Measurements from ENCODE around the gene ACAP2.

ACAP2 gene

GRCh38 chr3:195259475-195260279, 183.1 kb downstream of the ACAP2 start:
- DNase-seq (ENCODE audit: low spot score) = peak; percentile 99

GRCh38 chr3:195259154-195259474, 183.7 kb downstream of the ACAP2 start:
- no peak for DNase-seq (ENCODE audit: low spot score)

- no peak for DNase-seq (ENCODE audit: low spot score)
Observed at GRCh38 chr3:195258449-195259153, 184.2 kb downstream of the ACAP2 start.

DNA sequence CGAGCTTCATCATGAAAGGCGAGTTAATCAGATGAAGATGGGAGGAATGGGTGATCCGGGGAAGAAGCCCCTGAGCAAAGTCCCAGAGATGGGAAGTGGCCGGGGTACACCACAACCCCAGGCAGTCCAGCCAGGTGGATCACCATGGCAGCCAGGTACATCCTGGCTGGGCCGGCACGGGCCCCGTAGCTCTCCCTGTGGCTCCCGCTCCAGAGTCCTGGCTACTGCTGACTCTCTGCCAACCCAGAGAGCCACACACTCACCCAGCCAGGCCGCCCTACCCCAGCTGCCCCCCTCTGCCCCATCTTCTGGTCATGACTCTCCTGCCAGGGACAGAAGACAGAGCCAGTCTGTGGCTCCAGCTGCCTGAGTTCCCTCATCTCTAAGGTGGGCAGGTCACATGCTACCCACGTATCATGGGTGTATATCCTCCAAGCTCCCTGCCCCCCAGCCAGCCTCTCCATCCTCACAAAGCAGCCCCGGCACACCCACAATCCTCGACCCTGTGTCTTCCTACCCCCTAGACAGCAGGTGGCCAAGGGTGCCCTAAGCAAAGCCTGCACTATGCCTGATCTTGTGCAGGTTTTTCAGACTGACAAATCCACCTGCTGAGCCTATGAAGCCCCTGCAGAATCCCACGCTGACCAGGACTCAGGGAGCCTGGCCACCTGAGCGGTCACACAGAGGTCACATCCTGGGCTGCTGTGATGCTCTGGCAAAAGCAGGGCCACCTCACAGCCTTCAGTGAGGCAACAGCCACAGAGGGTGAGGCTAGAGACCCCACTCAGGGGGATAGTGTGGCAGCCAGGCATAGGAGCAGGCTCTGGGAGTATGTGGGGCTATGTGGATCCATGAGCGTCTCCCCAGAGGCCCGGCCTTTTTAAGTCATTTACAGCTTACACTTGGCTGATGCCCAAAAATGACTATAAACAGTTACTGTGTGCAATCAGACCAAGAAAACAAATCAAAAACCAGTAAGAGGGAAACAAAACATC, 185.1 kb downstream of the ACAP2 start:
- no peak for DNase-seq (ENCODE audit: low spot score)

DNA sequence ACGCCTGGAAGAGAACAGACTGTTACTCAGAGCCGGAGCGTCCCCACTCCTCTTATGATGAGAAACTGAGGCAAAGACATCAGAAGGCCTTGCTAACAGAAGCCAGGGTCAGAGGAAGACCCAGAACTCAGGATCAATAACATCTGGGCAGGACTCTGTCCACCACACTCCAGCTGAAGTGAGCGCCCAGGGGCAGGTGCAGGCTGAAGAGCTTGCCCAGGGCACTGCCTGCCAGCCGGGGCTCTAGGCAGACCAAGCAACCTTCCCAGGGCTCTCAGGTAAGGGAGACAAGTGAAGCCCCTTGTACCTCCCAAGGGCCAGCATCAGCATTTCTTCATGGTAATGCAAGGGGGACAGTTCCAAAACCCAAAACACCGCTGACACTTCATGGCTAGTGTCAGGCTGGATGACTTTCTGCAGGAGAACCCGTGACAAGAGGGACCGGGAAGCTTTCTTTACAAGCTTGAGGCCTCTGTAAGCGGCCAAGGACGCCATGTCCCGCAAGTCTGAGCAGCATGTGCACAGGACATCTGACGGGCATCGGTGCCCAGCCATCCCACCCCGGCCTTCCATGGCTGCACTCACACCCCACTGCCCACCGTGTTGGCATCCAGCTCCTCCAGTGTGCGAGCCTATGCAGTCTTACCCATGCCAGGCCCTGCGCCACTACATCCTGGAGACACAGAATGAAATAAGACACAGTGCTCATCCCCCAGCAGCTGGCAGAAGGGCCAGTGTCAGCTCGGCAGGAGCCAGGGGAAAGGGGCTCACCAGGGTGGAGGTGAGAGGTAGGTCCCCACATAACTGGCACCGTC, 186.0 kb downstream of the ACAP2 start:
- DNase-seq (ENCODE audit: low spot score) = no peak

DNA sequence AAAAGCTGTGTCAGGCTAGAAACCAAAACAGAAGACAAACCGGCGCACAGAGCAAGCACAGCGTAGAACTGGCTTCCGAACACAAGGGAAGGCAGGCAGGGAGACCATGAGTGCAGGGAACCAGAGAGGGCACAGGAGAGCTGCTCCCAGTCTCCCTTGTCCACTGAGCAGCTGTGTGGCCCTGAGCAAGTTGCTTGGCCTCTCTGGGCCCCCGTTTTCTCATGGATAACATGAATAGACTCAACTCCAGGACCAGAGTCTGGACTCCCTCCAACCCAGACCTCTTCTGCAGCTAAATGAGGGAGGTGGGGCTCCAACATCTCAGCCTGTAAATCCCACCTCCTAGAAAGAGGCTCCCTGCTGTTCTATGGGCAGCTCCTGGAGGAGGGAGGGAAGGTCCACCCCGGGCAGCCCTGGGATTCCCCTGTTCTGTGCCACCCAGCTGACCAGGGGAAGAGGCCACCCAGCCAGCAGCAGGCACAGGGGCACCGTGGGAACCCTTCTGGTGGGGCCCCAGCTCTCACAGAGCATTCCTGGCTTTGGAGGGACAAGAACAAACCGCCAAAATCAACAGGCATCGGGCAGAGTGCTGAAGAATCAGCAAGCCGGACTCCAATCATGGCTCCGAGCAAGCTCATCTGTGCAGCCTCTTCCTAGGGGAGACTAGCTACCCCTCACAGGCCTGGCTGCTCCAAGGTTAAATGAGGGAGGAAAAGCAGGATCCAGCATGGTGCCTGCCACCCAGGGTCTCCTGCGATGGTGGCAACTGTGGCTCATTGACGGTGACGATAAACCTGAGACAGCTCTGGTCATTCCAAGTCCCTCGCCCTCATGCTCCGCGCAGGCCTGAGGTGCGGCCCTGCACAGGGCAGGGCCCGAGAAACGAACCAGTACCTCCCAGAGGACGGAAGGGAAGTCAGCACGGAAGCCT, 187.0 kb downstream of the ACAP2 start:
- DNase-seq (ENCODE audit: low spot score) = no peak

DNA sequence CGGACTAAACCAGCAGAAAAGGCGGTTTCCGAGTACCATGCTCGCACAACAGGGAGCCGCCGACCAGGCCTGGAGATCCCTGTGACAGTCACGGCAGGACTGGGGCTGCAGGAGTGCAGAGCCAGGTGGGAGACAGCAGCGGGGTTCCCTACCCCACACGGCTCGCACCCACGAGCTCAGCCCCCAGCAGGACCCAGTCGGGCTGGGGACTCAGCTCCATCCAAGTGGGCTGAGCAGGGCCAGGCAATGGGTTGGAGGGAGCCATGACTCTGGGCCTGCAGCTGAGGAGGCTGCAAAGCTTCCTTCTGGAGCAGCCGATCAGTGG, 187.7 kb downstream of the ACAP2 start:
- no peak for DNase-seq (ENCODE audit: low spot score)

GRCh38 chr3:195254454-195255175, 188.2 kb downstream of the ACAP2 start:
- no peak for DNase-seq (ENCODE audit: low spot score)

- no peak for DNase-seq (ENCODE audit: low spot score)
Observed at GRCh38 chr3:195253923-195254432, 188.8 kb downstream of the ACAP2 start.

DNA sequence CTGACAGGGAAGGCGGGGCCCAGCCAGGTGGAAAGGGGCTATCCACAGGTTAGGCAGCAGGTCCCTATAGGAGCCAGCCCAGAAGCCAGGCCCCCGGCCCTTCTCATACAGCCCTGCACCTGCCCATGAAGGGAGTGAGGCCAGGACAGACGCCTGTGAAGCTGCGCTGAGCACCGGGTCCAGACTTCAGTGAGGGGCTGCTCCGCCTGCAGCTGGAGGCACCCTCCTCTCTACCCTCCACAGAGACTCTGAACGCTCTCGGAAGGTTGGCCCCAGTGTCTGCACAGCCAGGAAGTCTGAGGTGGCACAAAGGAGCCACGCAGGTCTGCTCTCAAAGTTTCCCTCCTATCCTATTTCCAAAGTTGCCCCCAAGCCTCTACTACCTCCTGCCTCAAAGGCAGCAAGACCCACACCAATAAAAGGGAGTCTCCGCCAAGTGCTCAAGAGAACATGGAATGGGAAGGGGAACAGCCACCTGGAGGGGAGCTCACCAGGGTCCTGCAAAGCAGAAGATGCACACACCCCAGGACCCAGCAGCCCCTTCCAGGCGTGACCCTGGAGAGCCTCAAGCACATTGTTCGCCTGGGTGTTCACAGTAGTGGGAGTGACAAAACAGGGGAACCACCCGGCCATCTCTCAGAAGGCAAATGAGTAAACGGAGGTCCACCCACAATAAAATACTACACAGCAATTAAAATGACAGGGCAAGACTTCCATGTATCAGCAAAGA, 191.3 kb downstream of the ACAP2 start:
- no peak for DNase-seq (ENCODE audit: low spot score)

DNA sequence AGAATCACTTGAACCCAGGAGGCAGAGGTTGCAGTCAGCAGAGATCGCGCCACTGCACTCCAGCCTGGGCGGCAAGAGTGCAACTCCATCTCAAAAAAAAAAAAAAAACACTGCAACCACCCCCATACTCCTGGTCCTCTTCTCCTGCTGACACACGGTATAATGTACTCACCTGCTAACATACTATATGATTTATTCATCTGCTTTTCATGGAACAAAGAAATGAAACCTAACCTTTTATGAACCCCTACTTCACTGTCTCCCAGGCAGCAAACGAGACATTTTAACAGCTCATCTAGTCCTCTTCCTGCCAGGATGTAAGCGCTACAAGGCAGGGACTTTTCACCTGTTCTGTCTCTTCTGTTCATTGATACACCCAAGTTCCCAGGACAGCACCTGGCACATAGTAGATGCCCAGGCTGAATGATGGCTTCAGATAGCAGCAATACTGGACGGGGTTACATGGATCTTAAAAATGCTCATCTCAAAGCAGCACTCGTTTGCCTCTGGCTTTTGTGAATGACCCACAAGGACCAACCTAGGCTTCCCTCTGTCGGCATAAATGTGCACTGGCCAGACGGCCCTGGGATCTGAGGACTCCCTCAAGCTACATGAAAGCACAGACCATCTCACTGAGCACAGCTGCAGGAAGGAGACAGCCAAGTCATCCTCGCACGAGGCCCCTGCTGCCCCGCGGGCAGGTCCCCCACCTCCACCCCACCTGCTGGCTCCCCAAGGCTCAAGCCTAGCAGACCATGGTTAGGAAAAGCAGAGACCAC, 192.2 kb downstream of the ACAP2 start:
- peak; percentile 68 for DNase-seq (ENCODE audit: low spot score)

DNA sequence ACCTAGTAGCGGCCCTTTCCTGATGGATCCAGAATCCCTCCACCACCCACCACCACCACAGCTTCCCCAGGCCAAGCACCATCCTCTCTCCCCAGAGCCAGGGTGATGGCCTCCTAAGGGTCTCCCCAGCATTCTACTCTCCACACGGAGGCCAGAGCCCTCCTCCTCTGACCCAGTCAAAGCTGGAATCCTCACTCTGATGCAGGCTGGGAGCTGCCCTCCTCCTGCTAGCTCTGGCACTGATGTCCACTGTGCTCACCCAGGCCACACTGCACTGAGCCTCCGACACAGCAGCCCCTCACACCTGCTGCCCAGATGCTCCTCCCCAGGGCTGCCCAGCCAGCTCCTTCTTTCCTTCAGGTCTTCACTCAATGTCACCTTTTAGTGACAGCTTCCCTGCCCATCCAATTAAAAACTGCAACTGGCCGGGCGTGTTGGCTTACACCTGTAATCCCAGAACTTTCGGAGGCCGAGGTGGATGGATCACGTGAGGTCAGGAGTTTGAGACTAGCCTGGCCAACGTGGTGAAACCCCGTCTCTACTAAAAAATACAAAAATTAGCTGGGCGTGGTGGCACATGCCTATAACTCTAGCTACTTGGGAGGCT, 192.9 kb downstream of the ACAP2 start:
- no peak for DNase-seq (ENCODE audit: low spot score)

DNA sequence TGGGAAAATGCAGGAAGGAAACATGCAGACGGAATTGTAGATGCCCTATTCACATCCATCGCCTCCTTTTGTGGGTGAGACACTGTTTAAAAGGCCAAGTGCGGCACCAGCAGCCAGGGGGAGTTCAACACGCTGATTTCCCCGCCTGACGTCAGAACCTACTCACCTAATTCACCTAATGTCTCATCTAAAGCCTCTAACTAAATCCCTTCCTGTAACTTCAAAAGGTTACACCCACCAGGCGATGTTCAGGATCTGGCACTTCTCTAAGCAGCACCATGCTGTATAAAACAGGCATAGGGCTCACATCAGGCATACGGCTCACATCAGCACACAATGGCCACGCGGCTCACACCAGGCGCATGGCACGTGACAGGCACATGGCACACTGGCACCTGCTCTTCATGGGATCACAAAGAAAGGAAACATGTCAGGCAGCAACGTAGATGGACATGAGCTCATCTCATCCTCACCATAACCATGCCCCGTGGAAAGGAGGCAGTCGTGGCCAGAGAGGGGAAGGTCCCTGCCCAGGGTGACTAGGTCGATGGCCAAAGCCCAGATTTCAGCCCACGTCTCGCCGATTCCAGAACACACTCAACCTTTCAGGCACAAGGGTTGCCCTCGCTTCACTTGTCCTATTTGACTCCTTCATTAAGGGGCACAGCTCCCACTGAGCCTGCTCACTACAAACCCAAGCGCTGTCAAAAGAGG, 193.6 kb downstream of the ACAP2 start:
- DNase-seq (ENCODE audit: low spot score) = no peak

GRCh38 chr3:195248281-195248680, 194.5 kb downstream of the ACAP2 start:
- DNase-seq (ENCODE audit: low spot score) = no peak

GRCh38 chr3:195247863-195248189, 195.0 kb downstream of the ACAP2 start:
- no peak for DNase-seq (ENCODE audit: low spot score)

DNA sequence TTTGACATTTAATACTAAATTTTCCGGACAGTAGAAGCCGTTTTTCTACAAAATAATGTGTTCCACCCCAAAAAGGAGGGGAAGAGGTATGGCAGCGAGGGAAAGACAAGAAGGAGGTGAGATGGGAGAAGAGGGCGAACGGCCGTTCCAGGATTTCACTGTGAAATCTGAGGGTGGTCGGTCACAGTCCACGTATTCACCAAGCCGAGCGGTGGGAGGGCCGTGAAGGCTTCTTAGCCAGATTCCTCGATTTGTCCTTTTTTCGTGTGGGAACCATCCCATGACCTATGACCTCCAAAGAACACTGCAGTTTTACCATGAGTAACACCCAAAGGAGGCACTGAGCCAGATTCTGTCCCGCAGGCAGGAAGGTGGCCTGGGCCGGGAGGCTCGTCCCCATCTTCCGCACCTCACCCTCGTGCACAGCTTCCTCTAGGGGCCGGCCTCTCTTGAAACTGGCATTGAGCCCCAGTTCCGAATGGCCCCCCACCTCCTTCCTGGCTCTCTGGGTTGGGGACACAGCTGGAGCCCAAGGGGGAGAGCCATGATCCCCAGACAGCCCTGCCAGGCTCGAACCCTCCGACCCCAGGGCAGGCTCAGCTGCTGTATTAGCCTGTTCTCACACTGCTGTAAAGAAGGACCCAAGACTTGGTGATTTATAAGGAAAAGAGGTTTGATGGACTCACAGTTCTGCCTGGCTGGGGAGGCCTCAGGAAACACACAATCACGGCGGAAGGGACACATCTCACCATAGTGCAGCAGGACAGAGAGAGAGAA, 195.5 kb downstream of the ACAP2 start:
- no peak for DNase-seq (ENCODE audit: low spot score)

GRCh38 chr3:195246581-195246995, 196.2 kb downstream of the ACAP2 start:
- no peak for DNase-seq (ENCODE audit: low spot score)
